GM15510 (cell line): Measurements from ENCODE around the gene TTR.

ENCODE experiments used
- POLR2A ChIP-seq: IDR thresholded peaks from 3 replicates; pipeline ENCODE4 v1.6.1; 2011; ENCODE audit warnings: borderline replicate concordance; ENCODE audit not compliant: insufficient read length; ENCODE audit errors: extremely low read depth

Gene TTR

GRCh38 chr18:31596081-31596872, 4.6 kb downstream of the TTR start:
- TF ChIP-seq POLR2A = no peak

GRCh38 chr18:31598021-31598805, 6.5 kb downstream of the TTR start:
- no peak for TF ChIP-seq POLR2A

- TF ChIP-seq POLR2A = no peak
These were observed 11.6 kb downstream of the TTR start for GRCh38 chr18:31603315-31603714.

DNA sequence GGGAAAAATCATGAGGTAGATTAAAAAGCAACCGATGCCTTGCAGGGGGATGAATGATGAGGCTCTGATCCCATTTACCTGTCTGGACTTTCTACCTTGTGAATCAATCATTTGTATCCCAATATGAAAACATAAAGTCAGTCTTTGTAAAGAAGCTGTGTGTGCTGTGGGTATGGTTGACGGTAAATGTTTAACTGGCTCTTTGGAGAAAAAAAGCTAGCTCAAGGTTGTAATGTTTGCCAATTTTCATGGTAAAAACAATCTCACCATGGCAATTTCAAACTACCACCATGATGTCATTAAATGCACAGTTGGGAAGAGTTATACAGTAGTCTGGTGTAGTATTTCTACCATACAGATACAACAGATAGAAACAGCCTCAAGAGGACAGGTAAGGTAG, 14.6 kb downstream of the TTR start:
- no peak for TF ChIP-seq POLR2A

GRCh38 chr18:31607384-31607783, 15.7 kb downstream of the TTR start:
- TF ChIP-seq POLR2A = no peak

DNA sequence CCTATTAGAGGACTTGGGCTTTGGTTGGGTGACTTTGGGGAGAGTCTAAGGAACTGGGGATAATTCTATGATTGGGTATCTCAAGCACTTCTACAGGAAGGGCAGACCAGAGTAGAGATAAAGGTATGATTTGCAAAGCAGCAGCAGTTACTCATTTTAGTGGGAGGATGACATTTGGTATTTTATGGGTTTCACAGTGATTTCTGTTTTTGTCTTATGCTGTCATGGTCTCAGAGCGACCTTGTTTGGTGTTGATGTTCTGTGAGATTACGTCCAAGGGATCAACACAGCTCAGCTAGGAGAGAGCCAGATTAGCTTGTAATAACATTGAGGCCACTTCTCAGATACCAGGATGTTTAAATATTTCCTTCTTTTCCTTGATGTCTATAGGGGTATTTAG, 18.2 kb downstream of the TTR start:
- TF ChIP-seq POLR2A = no peak

DNA sequence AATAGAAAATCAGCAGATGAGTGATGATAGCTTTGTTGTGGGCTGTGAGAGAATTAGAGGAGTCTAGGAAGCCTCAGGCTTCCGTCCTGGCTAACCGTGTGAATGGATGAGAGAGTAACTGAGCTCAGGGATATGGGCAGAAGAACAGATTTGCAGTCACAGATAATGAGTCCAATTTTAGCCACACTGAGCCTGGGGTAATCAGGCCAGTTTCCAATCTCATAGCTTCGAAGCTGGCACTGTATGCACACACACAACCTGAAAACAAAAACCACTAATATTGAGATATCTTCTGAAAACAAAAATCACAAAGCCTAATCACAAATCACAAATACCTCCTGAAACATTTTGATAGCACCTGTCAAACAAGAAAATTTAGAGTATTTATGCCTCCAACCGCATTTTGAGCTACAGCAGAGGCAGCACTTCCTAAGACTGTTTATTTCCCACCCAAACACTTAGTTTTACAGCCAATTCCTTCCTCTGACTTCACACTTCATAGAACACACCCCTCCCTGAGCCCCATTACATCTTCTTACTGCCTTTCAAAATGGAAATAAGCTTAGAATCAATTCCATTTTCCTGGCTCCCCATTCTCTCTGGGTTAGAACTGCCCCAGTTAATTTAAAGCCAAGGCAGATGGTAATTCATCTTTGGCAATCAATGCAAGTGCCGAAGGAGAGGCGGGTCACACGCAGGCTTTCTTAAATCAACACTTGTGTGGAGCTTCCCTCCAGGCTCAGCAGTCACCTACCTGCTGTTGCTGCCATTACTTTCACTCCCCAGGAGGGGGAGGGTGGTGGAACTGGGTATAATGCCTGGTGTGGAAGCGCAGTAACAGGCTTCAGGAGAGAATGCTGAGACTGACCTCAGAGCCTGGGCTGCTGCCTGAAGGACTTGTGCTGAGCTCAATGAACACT, 18.9 kb downstream of the TTR start:
- TF ChIP-seq POLR2A = no peak

GRCh38 chr18:31611511-31611910, 19.8 kb downstream of the TTR start:
- no peak for TF ChIP-seq POLR2A

- TF ChIP-seq POLR2A = no peak
These were observed 20.4 kb downstream of the TTR start for GRCh38 chr18:31612124-31612523.

GRCh38 chr18:31614044-31614443, 22.4 kb downstream of the TTR start:
- no peak for TF ChIP-seq POLR2A

DNA sequence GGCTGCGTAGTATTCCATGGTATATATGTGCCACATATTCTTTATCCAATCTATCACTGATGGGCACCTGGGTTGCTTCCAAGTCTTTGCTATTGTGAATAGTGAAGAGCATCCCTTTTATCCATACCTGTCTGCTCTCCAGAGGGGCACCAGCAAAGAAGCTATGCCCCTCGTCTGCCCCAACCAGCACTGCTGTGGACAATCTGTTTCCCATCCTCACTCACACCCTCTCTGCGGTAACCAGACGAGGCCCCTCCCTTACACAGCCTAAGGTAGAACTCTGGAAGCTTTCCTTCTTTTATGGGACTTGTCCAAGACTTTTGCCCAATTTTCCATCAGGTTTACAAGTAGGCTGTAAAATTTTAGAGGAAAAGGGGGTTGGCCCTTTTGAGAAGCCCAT, 24.9 kb downstream of the TTR start:
- no peak for TF ChIP-seq POLR2A

GRCh38 chr18:31617031-31617717, 25.5 kb downstream of the TTR start:
- no peak for TF ChIP-seq POLR2A

GRCh38 chr18:31618801-31619200, 27.1 kb downstream of the TTR start:
- TF ChIP-seq POLR2A = no peak

DNA sequence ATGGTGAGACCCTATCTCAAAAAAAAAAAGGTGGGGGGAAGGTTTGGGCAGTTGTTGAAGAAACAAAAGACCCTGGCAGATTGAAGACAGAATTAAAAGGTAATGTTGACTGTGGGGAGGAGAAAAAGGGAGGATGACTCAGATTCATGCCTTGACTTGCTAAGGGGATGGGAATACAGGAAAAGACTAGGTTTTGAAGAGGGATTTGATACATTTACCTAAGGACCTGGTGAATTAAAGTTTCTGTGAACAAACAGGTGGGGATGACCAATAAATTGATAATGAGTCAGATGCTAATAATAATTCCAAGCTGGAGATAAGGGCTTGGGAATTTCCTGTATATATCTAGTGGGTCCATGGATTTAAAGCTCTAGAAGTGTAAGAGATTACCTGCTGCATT, 27.6 kb downstream of the TTR start:
- no peak for TF ChIP-seq POLR2A

DNA sequence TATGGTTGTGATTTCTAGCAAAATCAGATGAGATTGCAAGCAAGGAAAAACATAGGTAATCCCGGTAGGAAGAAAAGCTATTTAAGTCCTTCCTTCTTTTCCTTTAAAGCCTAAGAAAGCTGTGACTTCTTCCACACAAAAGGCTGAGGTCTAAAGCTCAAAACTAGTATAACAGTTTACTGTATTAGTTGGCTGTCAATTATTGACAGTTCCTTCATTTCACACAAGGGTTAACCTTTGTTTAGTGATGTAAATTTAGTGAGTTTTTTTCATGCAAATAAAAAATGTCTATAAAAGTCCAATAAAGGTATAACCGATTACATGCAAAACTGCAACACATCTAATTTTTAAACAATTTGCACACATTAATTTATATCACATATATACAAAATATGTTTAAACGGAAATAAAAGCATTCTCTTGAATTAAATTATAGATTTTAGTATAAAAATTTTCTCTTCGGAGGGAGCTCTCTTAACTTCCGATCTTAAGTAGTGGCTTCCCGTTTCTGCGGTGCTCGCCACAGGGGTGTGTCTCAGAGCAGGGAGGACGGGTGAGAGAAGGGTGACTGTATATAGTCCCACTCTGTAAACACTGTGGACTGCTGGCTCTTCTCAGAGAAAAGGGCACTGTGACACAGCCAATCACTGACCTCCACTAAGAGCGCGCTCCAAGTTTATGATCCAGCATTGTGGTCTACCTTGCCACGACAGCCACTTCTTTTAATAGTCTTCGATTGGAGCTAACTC, 33.4 kb downstream of the TTR start:
- no peak for TF ChIP-seq POLR2A

DNA sequence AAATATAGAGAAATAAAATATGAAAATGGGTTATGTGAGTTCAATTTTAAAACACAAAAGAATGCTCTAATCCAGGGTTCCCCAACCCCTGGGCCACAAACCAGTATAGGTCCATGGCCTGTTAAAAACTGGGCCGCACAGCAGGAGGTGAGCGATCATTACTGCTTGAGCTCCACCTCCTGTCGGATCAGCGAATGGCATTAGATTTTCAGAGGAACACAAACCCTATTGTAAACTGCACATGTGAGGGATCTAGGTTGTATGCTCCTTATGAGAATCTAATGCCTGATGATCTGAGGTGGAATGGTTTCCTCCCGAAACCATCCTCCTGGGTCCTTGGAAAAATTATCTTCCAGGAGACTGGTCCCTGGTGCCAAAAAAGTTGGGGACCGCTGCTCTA, 34.7 kb downstream of the TTR start:
- TF ChIP-seq POLR2A = no peak
